ENCODE results near the gene RABGAP1L.

- no peak for TF ChIP-seq YY1 (IDR thresholded peaks at IDR 0.05; ENCODE audit: insufficient read depth, insufficient read length)
- TF ChIP-seq ZNF274 (IDR thresholded peaks at IDR 0.05; ENCODE audit: low read depth, low read length): no peak
These were observed 668.9 kb downstream of the RABGAP1L start for GRCh38 chr1:174828264-174828663.

Data from NT2/D1 (cell line).